CD4-positive, alpha-beta T cell treated with Interferon alpha-2 for 1 hour (primary cell): ENCODE data around the gene PNCK.
"Not testable (repeated sequence)": the region's sequence is repeated elsewhere in the genome, so short reads cannot be mapped to it uniquely, and the experiment has no call there.

Source experiments
- DNase-seq, 2 donors: peaks; one replicate each; pipeline ENCODE4 v3.0.0-alpha.2; 2020 to 2022

Gene PNCK

GRCh38 chrX:153697924-153698865 lies 24.6 kb upstream of the PNCK start:
- no peak for DNase-seq

- DNase-seq: not testable (repeated sequence)
Measured at GRCh38 chrX:153696986-153697722, 23.5 kb upstream of the PNCK start.

DNA sequence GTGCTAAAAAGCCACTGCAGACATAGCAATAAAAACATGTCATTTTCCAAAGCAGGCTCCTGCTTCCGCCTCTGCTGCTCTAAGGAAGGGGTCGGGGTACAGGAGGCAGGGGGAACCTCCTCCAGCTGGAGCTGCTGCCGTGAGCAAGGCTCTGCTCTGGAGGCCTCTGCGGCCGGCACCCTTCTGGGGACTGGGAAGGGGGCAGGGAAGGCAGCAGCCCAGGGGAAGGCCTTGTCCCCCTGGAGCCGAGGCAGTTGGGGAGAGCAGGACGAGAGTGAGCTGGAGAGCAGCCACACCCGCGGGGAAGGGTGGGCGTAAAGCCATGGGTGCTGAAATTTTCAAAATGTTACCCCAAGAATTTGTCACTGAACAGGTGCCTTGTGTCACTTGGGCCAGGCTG lies 22.9 kb upstream of the PNCK start:
- not testable (repeated sequence) for DNase-seq

- DNase-seq: no peak
Measured at GRCh38 chrX:153696100-153696499, 22.5 kb upstream of the PNCK start.

DNA sequence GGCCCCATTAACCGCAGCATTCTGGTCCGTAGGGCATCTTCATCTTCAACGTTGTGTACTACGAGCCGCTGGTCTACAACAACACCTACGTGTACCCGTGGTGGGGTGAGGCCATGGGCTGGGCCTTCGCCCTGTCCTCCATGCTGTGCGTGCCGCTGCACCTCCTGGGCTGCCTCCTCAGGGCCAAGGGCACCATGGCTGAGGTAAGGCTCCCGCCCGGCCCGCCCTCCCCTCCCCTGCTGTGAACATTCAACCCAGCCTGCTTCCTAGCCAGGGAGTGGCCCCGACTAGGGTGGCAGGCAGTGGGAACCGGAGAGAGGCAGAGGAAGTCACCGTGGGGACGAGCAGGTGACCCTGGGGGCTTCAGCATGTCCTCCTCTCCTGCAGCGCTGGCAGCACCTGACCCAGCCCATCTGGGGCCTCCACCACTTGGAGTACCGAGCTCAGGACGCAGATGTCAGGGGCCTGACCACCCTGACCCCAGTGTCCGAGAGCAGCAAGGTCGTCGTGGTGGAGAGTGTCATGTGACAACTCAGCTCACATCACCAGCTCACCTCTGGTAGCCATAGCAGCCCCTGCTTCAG lies 21.2 kb upstream of the PNCK start:
- DNase-seq: no peak

DNA sequence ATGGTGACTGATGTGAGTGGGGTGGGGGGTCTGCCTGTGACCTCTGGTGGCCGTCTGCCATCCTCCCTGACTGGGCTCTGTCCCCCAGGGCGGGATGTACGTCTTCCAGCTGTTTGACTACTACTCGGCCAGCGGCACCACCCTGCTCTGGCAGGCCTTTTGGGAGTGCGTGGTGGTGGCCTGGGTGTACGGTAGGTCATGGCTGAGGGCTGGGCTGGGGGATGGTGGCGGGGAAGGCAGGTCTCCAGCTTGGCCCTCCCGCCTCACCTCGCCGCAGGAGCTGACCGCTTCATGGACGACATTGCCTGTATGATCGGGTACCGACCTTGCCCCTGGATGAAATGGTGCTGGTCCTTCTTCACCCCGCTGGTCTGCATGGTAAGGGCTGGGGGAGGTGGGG lies 20.6 kb upstream of the PNCK start:
- not testable (repeated sequence) for DNase-seq

GRCh38 chrX:153693216-153694086 lies 19.8 kb upstream of the PNCK start:
- DNase-seq: no peak

- no peak for DNase-seq
Measured at GRCh38 chrX:153692611-153693156, 19.1 kb upstream of the PNCK start.

DNA sequence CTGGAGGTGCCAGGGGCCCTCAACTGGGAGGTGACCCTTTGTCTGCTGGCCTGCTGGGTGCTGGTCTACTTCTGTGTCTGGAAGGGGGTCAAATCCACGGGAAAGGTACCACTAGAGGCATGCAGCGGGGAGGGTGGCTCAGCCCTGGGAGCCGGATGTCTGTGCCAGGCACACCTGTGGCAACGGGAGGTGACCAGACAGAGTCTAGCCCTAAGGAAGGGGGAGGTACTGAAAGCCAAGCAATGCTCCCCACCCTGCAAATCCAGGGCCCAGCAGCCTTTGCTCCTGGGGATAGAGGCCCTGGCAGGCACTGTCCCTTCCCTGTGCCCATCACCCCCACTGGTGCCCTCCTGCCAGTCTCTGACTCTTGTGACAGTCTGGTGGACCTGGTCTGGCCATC lies 18.4 kb upstream of the PNCK start:
- no peak for DNase-seq

- DNase-seq: not testable (repeated sequence)
Measured at GRCh38 chrX:153691032-153691827, 17.6 kb upstream of the PNCK start.

GRCh38 chrX:153690466-153690865 lies 16.9 kb upstream of the PNCK start:
- DNase-seq: no peak

DNA sequence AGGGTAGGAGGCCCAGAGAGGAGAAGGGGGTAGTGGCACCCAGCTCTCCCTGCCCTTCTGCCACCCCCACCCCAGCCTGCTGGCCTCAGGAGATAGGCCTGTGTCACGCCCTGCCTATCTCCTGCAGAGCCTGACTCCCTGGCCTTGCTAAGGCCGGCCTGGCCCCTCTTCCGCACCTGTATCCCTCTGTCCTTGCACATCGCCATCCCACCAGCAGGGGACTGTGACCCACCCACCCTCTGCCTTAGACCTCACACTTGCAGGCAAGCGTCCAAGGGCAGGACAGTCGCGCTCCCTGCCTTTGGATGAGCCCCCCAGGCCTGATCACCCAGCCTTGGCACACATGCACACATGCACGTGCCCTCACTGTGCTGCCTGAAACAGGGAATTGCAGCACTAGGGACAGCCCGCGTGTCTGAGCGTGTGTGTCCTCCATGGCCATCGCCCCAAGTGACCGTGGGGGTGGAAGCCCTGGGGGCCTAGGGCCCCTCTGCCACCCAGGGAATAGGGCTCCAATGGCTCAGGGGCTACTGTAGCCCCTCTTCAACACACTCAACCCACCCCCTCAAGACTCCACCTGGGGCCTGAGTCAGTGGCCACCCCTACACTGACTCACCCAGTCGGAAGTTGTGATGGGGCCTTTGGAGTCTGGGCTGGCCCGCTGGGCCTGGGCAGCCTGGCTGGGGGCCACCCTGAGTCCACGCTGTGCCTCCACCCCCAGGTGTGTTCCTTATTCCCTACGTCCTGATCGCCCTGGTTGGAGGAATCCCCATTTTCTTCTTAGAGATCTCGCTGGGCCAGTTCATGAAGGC lies 16.2 kb upstream of the PNCK start:
- DNase-seq: no peak

GRCh38 chrX:153688911-153689590 lies 15.4 kb upstream of the PNCK start:
- DNase-seq: no peak

GRCh38 chrX:153688506-153688905 lies 14.9 kb upstream of the PNCK start:
- no peak for DNase-seq

- DNase-seq: no peak
Measured at GRCh38 chrX:153688071-153688470, 14.5 kb upstream of the PNCK start.

- DNase-seq: peak; percentile 41 to 62
Measured at GRCh38 chrX:153687121-153688039, 13.8 kb upstream of the PNCK start, which contains the start of gene SLC6A8. Gene SLC6A8, plus strand, starts transcription at chrX:153687926. Its CDS starts 649 bp downstream, at chrX:153688575.

- no peak for DNase-seq
Measured at GRCh38 chrX:153686711-153687110, 13.1 kb upstream of the PNCK start.
